D721Med (cell line): Measurements from ENCODE around the gene SEPTIN3.

Experiments used
- DNase-seq: peaks from one replicate; pipeline ENCODE4 v3.0.0; 2011; ENCODE audit warnings: low spot score; ENCODE audit not compliant: insufficient read length
- FAIRE-seq: peaks from 2 replicates; lab custom pipeline; 2011; peaks lifted over from hg19 to GRCh38; lab: Jason Lieb, UNC
- TF ChIP-seq, protein P1 (sequence below): IDR thresholded peaks from 2 replicates; pipeline ENCODE4 v1.5.1; 2012; ENCODE audit warnings: mild to moderate bottlenecking, control low read depth; ENCODE audit not compliant: insufficient read depth; ENCODE audit errors: missing control alignments

Gene SEPTIN3, protein sequence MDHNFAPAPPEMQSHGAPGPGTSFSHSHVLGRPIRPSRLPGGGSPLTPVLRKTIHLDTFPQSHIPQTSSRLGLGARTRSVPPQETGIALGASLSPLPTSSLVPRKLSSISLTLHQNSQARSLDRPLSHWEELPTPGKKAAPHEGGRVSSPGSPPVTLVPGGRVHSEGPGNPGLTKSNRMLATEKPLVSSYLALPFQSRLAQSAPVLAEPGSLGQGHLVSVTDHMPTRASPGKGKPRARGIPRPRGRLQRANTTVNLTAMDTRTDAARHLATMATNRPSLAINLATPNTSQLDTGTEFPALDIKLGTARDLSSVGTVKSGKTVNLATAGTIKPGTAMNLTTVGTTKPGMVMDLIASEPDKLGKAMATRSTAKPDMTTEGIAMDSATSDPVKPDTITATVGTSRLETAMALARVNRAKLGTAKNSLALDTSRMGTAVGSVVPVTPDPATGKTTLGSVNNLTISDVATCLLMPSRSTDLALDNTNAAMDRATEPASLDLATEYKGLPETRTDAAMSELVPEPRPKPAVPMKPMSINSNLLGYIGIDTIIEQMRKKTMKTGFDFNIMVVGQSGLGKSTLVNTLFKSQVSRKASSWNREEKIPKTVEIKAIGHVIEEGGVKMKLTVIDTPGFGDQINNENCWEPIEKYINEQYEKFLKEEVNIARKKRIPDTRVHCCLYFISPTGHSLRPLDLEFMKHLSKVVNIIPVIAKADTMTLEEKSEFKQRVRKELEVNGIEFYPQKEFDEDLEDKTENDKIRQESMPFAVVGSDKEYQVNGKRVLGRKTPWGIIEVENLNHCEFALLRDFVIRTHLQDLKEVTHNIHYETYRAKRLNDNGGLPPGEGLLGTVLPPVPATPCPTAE

DNA sequence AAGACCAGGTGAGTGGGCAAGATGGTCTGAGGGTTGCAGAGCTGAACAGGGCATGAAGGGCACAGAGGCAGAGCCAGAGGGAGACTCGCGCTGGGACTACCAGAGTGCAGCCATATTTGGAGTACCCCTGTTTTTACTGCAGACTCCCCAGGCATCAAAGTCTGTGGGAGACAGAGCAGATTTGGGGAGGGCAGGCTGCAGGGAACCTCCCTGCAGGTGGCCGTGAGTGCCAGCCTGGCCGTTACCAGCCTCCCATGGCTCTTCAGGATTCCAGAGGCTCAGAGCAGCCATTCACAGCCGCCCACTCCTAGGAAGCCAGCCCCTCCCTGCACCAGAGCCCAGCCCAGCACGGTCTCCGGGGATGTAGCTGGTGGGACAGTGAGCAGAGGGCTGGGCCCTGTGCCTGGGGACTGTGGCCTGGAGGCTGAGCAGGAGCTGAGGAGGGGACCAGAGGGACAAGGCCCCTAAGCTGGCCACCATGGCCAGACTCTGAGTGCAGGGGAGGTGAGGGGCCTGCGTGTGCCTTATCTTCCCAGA lies at the start of gene SEPTIN3:
Gene SEPTIN3, plus strand, starts transcription at position 334 of the 537 bp plus-strand sequence. CDS start 2,050 bp downstream, outside the sequence.
- DNase-seq (no peak), FAIRE-seq (no peak)
- TF ChIP-seq, protein P1, sequence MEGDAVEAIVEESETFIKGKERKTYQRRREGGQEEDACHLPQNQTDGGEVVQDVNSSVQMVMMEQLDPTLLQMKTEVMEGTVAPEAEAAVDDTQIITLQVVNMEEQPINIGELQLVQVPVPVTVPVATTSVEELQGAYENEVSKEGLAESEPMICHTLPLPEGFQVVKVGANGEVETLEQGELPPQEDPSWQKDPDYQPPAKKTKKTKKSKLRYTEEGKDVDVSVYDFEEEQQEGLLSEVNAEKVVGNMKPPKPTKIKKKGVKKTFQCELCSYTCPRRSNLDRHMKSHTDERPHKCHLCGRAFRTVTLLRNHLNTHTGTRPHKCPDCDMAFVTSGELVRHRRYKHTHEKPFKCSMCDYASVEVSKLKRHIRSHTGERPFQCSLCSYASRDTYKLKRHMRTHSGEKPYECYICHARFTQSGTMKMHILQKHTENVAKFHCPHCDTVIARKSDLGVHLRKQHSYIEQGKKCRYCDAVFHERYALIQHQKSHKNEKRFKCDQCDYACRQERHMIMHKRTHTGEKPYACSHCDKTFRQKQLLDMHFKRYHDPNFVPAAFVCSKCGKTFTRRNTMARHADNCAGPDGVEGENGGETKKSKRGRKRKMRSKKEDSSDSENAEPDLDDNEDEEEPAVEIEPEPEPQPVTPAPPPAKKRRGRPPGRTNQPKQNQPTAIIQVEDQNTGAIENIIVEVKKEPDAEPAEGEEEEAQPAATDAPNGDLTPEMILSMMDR = no peak

DNA sequence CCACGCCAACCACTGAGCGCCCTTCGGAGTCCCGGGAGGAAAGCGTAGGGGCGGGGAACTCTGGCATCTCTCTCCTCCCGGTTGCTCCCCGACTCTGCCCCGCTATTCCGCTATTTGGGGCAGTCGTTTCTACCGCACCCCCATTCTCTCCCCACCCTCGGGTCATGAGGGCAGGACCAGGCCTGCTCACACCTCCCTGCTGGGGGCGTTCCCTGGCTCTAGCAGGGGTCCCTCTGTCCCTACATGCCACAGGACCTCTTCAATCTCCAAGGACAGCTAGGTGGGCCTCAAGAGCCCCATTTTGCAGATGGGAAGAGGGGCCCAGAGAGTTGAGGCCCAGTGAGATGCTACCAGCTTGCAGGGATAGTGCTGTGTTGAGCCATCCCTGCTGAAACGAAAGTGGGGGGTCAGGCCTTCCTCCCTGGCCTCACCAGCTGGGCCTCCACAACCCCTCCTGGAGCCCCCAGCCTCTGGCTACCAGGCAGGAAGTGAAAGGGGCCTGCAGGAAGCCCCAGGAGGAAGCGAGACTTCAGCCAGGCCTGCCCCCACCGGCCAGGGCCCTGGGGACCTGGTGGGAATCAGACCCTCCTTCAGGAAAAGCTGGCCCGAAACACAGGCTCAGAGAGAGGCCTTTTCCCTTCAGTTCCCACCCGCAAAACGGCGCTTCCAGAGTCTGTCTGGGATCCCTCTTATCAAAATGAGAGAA lies 48.8 kb upstream of the SEPTIN3 start:
- FAIRE-seq = no peak
- no peak for DNase-seq
- TF ChIP-seq, protein P1 = no peak

DNA sequence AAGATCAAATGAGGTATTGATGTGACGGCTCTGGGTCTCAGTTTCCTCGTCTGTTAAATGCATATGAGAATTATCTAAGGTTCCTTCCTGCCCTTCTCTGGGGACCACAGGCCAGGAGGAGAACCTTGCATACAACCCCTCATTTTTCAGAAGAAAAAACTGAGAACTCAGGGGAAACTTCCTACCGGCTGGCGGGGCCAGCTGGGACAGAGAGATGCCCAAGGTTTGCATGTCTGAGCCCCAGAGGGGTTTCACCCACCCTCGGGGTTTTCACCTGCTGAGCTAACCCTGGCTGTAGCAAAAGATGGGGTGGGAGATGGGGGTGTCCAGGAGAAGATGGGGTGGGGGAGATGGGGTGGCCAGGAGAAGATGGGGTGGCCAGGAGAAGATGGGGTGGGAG lies 46.9 kb upstream of the SEPTIN3 start:
- DNase-seq (no peak), FAIRE-seq (no peak)
- TF ChIP-seq, protein P1 = no peak

DNA sequence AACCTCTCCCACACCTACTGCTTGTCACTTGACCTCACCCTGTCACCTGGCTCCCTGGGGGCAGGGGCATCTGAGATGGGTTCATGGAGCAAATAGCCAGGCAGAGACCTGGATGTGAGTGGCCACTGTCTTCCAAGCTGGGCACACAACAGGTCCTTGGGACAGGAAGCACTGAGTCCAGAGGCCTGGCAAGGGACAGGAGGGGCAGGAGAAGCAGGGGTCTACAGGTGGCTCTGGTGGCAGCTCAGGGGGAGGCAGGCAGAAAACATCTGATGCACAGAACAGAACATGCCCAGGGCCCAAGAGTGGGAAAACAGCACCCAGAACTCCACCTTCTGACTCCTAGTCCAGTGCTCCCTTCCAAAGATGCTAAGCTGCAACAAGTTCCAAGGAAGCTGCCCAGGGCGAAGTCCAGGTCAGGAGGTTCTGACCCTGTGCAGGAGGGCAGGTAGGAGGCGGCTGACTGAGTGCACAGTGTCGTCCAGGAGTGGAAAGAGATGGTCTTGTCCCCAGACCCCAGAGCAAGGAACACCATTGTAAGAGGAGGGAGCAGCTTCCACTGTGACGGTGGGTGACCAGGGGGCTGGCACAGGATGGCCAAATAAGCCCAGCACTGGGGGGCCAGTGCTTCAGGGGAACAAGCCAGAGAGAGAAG lies 46.2 kb upstream of the SEPTIN3 start:
- TF ChIP-seq, protein P1 = no peak
- no peak for FAIRE-seq

DNA sequence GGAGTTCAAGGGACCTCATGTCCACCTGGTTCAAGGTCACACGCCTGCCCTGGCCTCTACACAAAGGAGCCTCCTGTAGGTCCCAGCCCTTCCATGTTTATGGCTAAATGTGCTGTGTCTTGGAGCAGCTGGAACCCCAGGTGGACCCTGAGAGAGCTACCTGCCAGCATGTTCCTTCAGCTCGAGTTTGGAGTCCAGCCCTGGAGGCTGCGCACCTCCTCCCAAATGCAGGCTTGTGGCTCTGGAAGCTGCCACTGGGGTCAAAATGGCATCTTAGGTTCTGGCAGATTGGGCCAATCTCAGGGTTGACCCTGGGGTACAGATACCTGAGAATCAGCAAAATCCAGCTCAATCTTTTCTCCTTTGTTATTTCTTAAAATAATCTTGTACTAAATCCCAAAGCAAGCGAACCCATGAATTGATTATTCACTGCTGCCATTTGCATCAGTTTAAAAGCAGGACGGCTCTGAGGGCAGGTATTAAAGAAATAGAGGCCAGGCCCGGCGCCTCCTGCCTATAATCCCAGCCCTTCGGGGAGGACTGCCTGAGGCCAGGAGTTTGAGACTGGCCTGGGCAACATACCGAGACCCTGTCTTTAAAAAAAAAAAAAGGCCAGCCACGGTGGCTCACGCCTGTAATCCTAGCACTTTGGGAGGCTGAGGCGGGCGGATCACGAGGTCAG lies 45.5 kb upstream of the SEPTIN3 start:
- FAIRE-seq = no peak
- no peak for DNase-seq
- TF ChIP-seq, protein P1 = no peak

More for the DNA sequence above, 46.2 kb upstream of the SEPTIN3 start:
- DNase-seq = no peak
